ENCODE measurements around the gene ISLR2. TPM values are rescaled to one million over a fixed set of nuclear protein-coding genes. Genes with fewer than 3 reads are reported as not detected.
A peak's percentile ranks its signal among the peaks of the same experiment; 100 is the strongest.

Gene ISLR2
- total RNA-seq, 1 donor from 2014 or later = 21.1 TPM

GRCh38 chr15:74130849-74131627 lies 652 bp downstream of the ISLR2 start:
- Mint-ChIP-seq H3K9me3 (ENCODE audit: unreplicated experiment) (peaks cover 16% of the 10 kb centered on the region), H3K27me3 (ENCODE audit: unreplicated experiment) (peaks cover 46% of the 10 kb centered on the region), H3K27ac (ENCODE audit: unreplicated experiment) (peak overlapping the region; percentile 38), H3K4me1 (ENCODE audit: low read depth, unreplicated experiment) (peaks cover 12% of the 10 kb centered on the region), H3K4me3 (ENCODE audit: unreplicated experiment) (peak overlapping the region; percentile 81), H3K36me3 (ENCODE audit: unreplicated experiment) (peaks cover 4% of the 10 kb centered on the region)
- TF ChIP-seq CTCF (IDR thresholded peaks at IDR 0.05; ENCODE audit: partially characterized antibody, unreplicated experiment) = no peak
- DNase-seq = no peak

- H3K36me3 Mint-ChIP-seq (ENCODE audit: unreplicated experiment) = peaks cover 4% of the 10 kb centered on the region
- H3K27me3 Mint-ChIP-seq (ENCODE audit: unreplicated experiment) = peaks cover 44% of the 10 kb centered on the region
- H3K4me1 Mint-ChIP-seq (ENCODE audit: low read depth, unreplicated experiment) = peaks cover 12% of the 10 kb centered on the region
- no peak for TF ChIP-seq CTCF (IDR thresholded peaks at IDR 0.05; ENCODE audit: partially characterized antibody, unreplicated experiment)
- peaks cover 14% of the 10 kb centered on the region for H3K9me3 Mint-ChIP-seq (ENCODE audit: unreplicated experiment)
- H3K4me3 Mint-ChIP-seq (ENCODE audit: unreplicated experiment) = peak overlapping the region; percentile 68
- DNase-seq = no peak
- no peak overlapping the region for H3K27ac Mint-ChIP-seq (ENCODE audit: unreplicated experiment)
Observed at GRCh38 chr15:74131628-74132413, 1.4 kb downstream of the ISLR2 start.

GRCh38 chr15:74132681-74133651 lies 2.6 kb downstream of the ISLR2 start:
- Mint-ChIP-seq H3K27me3 (ENCODE audit: unreplicated experiment) (peaks cover 47% of the 10 kb centered on the region), H3K36me3 (ENCODE audit: unreplicated experiment) (peaks cover 4% of the 10 kb centered on the region), H3K4me3 (ENCODE audit: unreplicated experiment) (no peak overlapping the region), H3K4me1 (ENCODE audit: low read depth, unreplicated experiment) (peaks cover 15% of the 10 kb centered on the region), H3K9me3 (ENCODE audit: unreplicated experiment) (peaks cover 11% of the 10 kb centered on the region), H3K27ac (ENCODE audit: unreplicated experiment) (no peak overlapping the region)
- no peak for TF ChIP-seq CTCF (IDR thresholded peaks at IDR 0.05; ENCODE audit: partially characterized antibody, unreplicated experiment)
- DNase-seq = no peak

GRCh38 chr15:74133694-74134386 lies 3.5 kb downstream of the ISLR2 start:
- no peak for TF ChIP-seq CTCF (IDR thresholded peaks at IDR 0.05; ENCODE audit: partially characterized antibody, unreplicated experiment)
- Mint-ChIP-seq H3K4me3 (ENCODE audit: unreplicated experiment) (no peak overlapping the region), H3K27ac (ENCODE audit: unreplicated experiment) (no peak overlapping the region), H3K4me1 (ENCODE audit: low read depth, unreplicated experiment) (peaks cover 15% of the 10 kb centered on the region), H3K27me3 (ENCODE audit: unreplicated experiment) (peaks cover 44% of the 10 kb centered on the region), H3K36me3 (ENCODE audit: unreplicated experiment) (peaks cover 4% of the 10 kb centered on the region), H3K9me3 (ENCODE audit: unreplicated experiment) (peaks cover 11% of the 10 kb centered on the region)
- peak; percentile 56 for DNase-seq

Data from glutamatergic neuron (in vitro differentiated cells).